Stimulated activated CD8-positive, alpha-beta memory T cell treated with anti-CD3 and anti-CD28 coated beads, Interleukin-7, amount 100 ng/mL, for 1 hour (primary cell): Measurements from ENCODE around the gene NCLN.
"Not testable (repeated sequence)": the region's sequence is repeated elsewhere in the genome, so short reads cannot be mapped to it uniquely, and the experiment has no call there.

Experiments
- DNase-seq, 2 donors: peaks; one replicate each; pipeline ENCODE4 v3.0.0-alpha.2; 2020; ENCODE audit warnings: low read depth in 2 of 2

Gene NCLN

DNA sequence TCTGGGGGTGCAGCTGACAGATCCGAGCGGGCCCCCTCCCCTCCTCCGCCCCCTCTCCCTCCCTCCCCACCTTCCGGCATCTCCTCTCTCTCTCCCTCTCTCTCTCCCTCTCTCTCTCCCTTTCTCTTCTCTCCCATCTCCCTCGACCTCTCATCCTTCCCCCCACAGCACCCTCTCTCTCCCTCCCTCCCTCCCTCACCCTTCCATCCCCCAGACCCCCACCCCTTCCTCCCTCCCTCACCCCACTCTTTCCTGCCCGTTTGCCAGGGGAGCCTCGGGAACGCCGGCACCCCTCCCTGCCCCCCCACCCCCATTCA, 39.4 kb downstream of the NCLN start:
- no peak for DNase-seq

DNA sequence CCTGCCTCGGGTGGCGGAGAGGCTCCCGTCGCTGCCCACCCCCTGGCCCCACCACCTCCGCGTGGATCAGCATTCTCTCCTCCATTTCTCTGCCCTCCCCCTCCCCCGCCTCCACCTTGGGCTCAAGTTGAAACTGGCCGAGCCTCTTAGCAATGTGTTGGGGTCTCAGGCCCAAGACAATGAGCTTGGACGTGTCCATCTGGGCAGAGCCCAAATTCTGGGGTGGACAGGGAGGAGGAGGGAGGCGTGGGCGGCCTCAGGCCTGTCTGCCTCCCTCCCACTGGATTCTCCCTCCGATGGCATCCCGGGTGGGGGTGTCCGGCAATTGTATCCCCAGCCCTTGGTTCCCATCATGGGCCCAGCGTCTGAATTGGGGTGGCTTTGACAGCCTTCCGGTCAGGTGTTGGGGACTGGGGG, 40.0 kb downstream of the NCLN start:
- DNase-seq = no peak

GRCh38 chr19:3227054-3227626, 41.4 kb downstream of the NCLN start:
- no peak for DNase-seq

- DNase-seq = no peak
Measured at GRCh38 chr19:3229346-3229743, 43.6 kb downstream of the NCLN start.

- no peak for DNase-seq
Measured at GRCh38 chr19:3229888-3230496, 44.3 kb downstream of the NCLN start.

DNA sequence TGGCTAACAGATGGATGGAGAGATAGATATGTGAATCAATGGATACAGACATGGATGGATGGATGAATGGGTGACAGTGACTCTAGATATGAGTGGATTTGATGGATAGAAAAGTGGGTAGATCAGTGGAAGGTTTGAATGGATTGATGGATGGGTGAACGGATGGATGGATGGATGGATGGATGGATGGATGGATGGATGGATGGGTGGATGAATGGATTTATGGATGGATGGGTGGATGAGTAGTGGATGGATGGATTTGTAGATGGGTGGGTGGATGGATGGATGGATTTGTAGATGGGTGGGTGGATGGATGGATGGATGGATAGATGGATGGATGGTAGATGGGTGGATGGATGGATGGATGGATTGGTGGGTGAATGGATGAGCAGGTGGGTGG, 45.6 kb downstream of the NCLN start:
- no peak for DNase-seq

DNA sequence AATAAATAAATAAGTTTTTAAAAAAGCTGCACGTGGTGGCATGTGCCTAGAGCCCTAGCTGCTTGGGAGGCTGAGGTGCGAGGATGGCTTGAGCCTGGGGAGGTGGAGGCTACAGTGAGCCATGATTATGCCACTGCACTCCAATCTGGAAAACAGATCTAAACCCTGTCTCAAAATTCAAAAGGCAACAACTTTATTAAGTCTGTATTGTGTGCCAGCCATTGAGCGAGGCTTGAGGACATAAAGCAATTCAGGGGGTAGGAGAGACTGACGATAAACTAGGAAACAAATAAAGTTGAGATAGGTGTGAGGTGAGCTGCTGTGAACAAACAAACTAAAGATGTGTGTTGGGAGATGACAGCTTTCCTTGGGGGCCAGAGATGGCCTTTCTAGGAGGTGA, 47.4 kb downstream of the NCLN start:
- DNase-seq = no peak

- DNase-seq = no peak
Measured at GRCh38 chr19:3233831-3234230, 48.1 kb downstream of the NCLN start.

- DNase-seq = no peak
Measured at GRCh38 chr19:3234800-3235199, 49.1 kb downstream of the NCLN start.

GRCh38 chr19:3235604-3236003, 49.9 kb downstream of the NCLN start:
- not testable (repeated sequence) for DNase-seq

- DNase-seq = no peak
Measured at GRCh38 chr19:3236272-3236671, 50.5 kb downstream of the NCLN start.

- no peak for DNase-seq
Measured at GRCh38 chr19:3238066-3238561, 52.4 kb downstream of the NCLN start.

DNA sequence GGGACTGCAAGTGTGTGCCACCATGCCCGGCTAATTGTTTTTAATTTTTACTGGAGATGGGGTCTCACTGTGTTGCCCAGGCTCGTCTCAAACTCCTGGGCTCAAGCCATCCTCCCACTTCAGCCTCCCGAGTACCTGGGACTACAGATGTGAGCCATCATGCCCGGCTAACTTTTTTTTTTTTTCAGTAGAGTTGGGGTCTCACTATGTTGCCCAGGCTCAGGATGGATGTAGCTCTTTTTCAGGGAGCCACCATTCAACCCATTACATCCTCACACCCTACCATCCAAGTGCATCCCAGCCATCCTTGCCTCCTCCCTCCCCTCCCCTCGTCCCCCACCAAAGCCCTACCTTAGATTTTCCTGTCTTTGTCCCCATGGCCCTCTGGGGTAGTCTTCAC, 53.6 kb downstream of the NCLN start:
- no peak for DNase-seq

GRCh38 chr19:3243819-3244700, 58.3 kb downstream of the NCLN start:
- no peak for DNase-seq

- no peak for DNase-seq
Measured at GRCh38 chr19:3245050-3245449, 59.3 kb downstream of the NCLN start.

DNA sequence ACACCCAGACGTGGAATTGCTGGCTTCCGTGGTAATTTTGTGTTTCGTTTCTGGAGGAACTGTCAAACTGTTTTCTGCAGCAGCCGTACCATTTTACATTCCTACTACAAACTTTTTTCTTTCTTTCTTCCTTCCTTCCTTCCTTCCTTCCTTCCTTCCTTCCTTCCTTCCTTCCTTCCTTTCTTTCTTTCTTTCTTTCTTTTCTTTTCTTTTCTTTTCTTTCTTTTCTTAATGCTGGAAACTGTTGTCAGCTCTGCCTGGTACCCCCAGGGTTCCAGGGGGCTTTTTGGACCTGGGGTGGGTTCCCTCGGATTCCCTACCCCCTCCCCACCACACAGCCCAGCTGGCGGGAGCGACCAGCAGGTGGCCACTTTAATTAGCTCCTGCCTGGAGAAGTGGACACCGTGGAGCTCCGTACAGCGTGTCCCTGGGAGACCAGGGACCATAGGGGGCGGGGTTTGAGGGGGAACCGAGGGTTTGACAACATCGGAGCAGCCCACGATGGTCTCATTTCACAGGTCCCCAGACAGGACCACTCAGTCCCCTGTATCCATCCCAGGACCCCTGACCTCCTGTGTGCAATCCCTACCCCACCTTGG, 63.1 kb downstream of the NCLN start:
- no peak for DNase-seq

DNA sequence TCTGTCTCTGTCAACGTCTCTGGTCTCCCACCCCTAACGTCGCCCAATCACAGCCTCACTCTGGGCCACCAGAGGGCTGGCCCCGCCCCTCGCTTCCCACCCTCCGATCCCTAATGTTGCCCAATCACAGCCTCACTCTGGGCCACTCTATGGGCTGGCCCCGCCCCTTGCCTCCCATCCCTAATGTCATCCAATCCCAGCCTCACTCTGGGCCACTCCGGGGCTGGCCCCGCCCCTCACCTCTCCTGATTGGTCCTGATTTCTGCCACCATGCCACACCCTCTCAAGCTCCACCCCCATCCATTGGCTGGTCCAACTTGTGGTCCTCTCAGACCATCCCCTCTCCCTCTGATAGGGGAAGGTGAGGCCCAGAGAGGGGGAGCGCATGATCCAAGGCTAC, 63.7 kb downstream of the NCLN start:
- no peak for DNase-seq

GRCh38 chr19:3250675-3251074, 64.9 kb downstream of the NCLN start:
- DNase-seq = no peak

DNA sequence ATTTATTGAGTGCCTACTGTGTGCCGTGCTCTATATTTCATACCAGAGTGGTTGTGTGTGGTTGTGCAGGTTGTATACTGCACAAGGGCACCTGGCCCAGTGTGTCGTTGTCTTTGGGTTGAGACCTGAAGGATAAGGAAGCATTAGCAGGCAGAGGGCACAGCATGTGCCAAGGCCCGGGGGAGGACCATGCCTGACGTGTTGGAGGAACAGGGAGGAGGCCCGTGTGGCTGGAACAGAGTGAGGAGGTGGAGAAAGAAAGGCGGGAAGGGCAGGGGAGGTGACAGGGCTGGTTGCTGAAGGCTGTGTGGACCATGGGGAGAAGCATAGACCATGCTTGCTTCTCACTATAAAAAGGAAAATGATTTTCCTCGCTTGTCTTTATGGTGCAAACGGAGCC, 65.5 kb downstream of the NCLN start:
- no peak for DNase-seq

GRCh38 chr19:3252650-3253049, 66.9 kb downstream of the NCLN start:
- no peak for DNase-seq

GRCh38 chr19:3253270-3253669, 67.5 kb downstream of the NCLN start:
- DNase-seq = no peak

GRCh38 chr19:3254520-3254919, 68.8 kb downstream of the NCLN start:
- no peak for DNase-seq

GRCh38 chr19:3257071-3257470, 71.3 kb downstream of the NCLN start:
- DNase-seq = no peak
